SK-N-SH (cell line): ENCODE results near the gene PPP1R1B. TPM values are rescaled to one million over a fixed set of nuclear protein-coding genes. Genes with fewer than 3 reads are reported as not detected.

Experiments used
- CTCF ChIA-PET: fragments of 300-600, 350-600 bp; formaldehyde crosslinking; extraction: SDS; loops from one replicate; lab custom pipeline; 2021; lab: Yijun Ruan, JAX
- POLR2A ChIA-PET: fragments of 350-600 bp; sonication (Branson Sonifier 250); formaldehyde crosslinking; extraction: SDS; loops from one replicate; lab custom pipeline; 2020; ENCODE audit warnings: antibody characterized with exemption, inconsistent platforms; lab: Yijun Ruan, JAX
- DNase-seq: peaks from one replicate; pipeline ENCODE4 v3.0.0; 2012
- H2AFZ ChIP-seq: fragments of 200-600 bp; sonication (generic); 2 replicates; pipeline ENCODE4 v1.8.1; 2016; ENCODE audit warnings: antibody characterized with exemption, mild to moderate bottlenecking, low read depth
- H3F3A ChIP-seq: fragments of 200-600 bp; sonication (generic); replicated peaks from 2 replicates; pipeline ENCODE3; 2016; ENCODE audit warnings: antibody characterized with exemption, mild to moderate bottlenecking; ENCODE audit not compliant: insufficient read depth
- H3K27ac ChIP-seq, 2 experiments: fragments of 200-500 bp in 1 of 2; fragments of 200-600 bp in 1 of 2; sonication (Bioruptor generic) in 1 of 2; sonication (generic), shearing (Covaris generic) in 1 of 2; 2 replicates each; pipeline versions ENCODE4 v1.5.1 to v1.6.1; 2014 to 2016; ENCODE audit warnings: low read depth in 2 of 2, inconsistent platforms in 1 of 2, low read length in 1 of 2, mild to moderate bottlenecking in 1 of 2, mixed read lengths in 1 of 2
- H3K27me3 ChIP-seq: fragments of 200-600 bp; sonication (generic), shearing (Covaris generic); 2 replicates; pipeline ENCODE4 v1.6.1; 2016; ENCODE audit warnings: mixed run types; ENCODE audit not compliant: insufficient read depth
- H3K36me3 ChIP-seq, 2 experiments: fragments of 200-500 bp in 1 of 2; fragments of 200-600 bp in 1 of 2; sonication (Bioruptor generic) in 1 of 2; sonication (generic) in 1 of 2; replicated peaks in 1 of 2; 2 replicates each; pipeline versions ENCODE3 to v1.5.1; 2014 to 2016; ENCODE audit warnings: low read length in 1 of 2, mild to moderate bottlenecking in 1 of 2; ENCODE audit not compliant: insufficient read depth in 2 of 2, control insufficient read depth in 1 of 2
- H3K4me1 ChIP-seq, 2 experiments: fragments of 200-500 bp in 1 of 2; fragments of 200-600 bp in 1 of 2; sonication (Bioruptor generic) in 1 of 2; sonication (generic), shearing (Covaris generic) in 1 of 2; 2 replicates each; pipeline versions ENCODE4 v1.5.1 to v1.6.1; 2014 to 2016; ENCODE audit warnings: low read depth in 1 of 2, low read length in 1 of 2, mixed run types in 1 of 2; ENCODE audit not compliant: insufficient read depth in 2 of 2, control insufficient read depth in 1 of 2
- H3K4me2 ChIP-seq: fragments of 200-600 bp; sonication (generic), shearing (Covaris generic); 2 replicates; pipeline ENCODE4 v1.6.1; 2017; ENCODE audit warnings: mixed run types
- H3K4me3 ChIP-seq, 2 experiments: fragments of 200-500 bp in 1 of 2; fragments of 200-600 bp in 1 of 2; sonication (Bioruptor generic) in 1 of 2; sonication (generic), shearing (Covaris generic) in 1 of 2; 2 replicates each; pipeline versions ENCODE4 v1.5.1 to v1.8.1; 2014 to 2016; ENCODE audit warnings: low read depth in 2 of 2, inconsistent platforms in 1 of 2, low read length in 1 of 2, mild to moderate bottlenecking in 1 of 2, mixed read lengths in 1 of 2, moderate library complexity in 1 of 2
- H3K79me2 ChIP-seq: fragments of 200-600 bp; sonication (generic); 2 replicates; pipeline ENCODE4 v1.8.1; 2017; ENCODE audit warnings: mild to moderate bottlenecking; ENCODE audit not compliant: insufficient read depth
- H3K9ac ChIP-seq: fragments of 200-600 bp; sonication (generic); 2 replicates; pipeline ENCODE4 v1.6.1; 2017; ENCODE audit warnings: mixed run types
- H3K9me2 ChIP-seq: fragments of 200-600 bp; sonication (generic); 2 replicates; pipeline ENCODE4 v1.6.1; 2017; ENCODE audit warnings: mixed run types
- H3K9me3 ChIP-seq: fragments of 200-600 bp; sonication (generic); 2 replicates; pipeline ENCODE4 v1.6.1; 2017; ENCODE audit warnings: mixed run types, mild to moderate bottlenecking, moderate library complexity
- H4K20me1 ChIP-seq: fragments of 200-600 bp; sonication (generic); 2 replicates; pipeline ENCODE4 v1.6.1; 2017; ENCODE audit warnings: mild to moderate bottlenecking, mixed run types; ENCODE audit not compliant: insufficient read depth
- CHD2 ChIP-seq: fragments of 150-350 bp; IDR thresholded peaks from 2 replicates; pipeline ENCODE4 v1.6.1; 2018; ENCODE audit warnings: low read length; ENCODE audit not compliant: partially characterized antibody
- CTCF ChIP-seq: fragments of 200-600 bp; sonication (generic); IDR thresholded peaks from 2 replicates; pipeline ENCODE4 v1.6.1; 2017; ENCODE audit warnings: antibody characterized with exemption, mild to moderate bottlenecking, moderate library complexity
- EP300 ChIP-seq, 2 experiments: IDR thresholded peaks; 2 replicates each; pipeline versions ENCODE4 v1.4.0 to v1.6.1; 2012; ENCODE audit warnings: borderline replicate concordance in 1 of 2, low read depth in 1 of 2, low read length in 1 of 2
- EZH2phosphoT487 ChIP-seq: fragments of 200-600 bp; sonication (generic); IDR thresholded peaks from 2 replicates; pipeline ENCODE4 v1.6.1; 2017; ENCODE audit warnings: low read depth, mixed run types, mild to moderate bottlenecking, antibody characterized with exemption, moderate library complexity, borderline replicate concordance
- FOSL2 ChIP-seq: IDR thresholded peaks from 2 replicates; pipeline ENCODE4 v1.4.0; 2012; ENCODE audit warnings: low read depth, mild to moderate bottlenecking, moderate library complexity, borderline replicate concordance
- FOXJ3 ChIP-seq: sonication (generic); formaldehyde crosslinking; IDR thresholded peaks from 2 replicates; pipeline ENCODE4 v1.5.1; 2020; ENCODE audit warnings: mild to moderate bottlenecking, missing genetic modification reagents
- FOXM1 ChIP-seq: IDR thresholded peaks from 2 replicates; pipeline ENCODE4 v1.4.0; 2012; ENCODE audit warnings: low read depth, mild to moderate bottlenecking
- GABPA ChIP-seq: IDR thresholded peaks from 2 replicates; pipeline ENCODE4 v1.4.0; 2012; ENCODE audit warnings: low read depth, mild to moderate bottlenecking
- IRF3 ChIP-seq: fragments of 150-350 bp; IDR thresholded peaks from 2 replicates; pipeline ENCODE4 v1.6.1; 2016; ENCODE audit warnings: mild to moderate bottlenecking, low read depth, low read length
- JUND ChIP-seq: IDR thresholded peaks from 2 replicates; pipeline ENCODE4 v1.4.0; 2012
- MAX ChIP-seq: IDR thresholded peaks from 2 replicates; pipeline ENCODE4 v1.4.0; 2012; ENCODE audit warnings: low read depth
- NRF1 ChIP-seq: IDR thresholded peaks from 2 replicates; pipeline ENCODE4 v1.6.1; 2012; ENCODE audit warnings: low read depth, mild to moderate bottlenecking, low read length
- RAD21 ChIP-seq: IDR thresholded peaks from 2 replicates; pipeline ENCODE4 v1.6.1; 2012; ENCODE audit warnings: mild to moderate bottlenecking, low read length
- RFX5 ChIP-seq: IDR thresholded peaks from 2 replicates; pipeline ENCODE4 v1.6.1; 2012; ENCODE audit warnings: mild to moderate bottlenecking, improper control_type of control experiment, low read length
- SIN3A ChIP-seq: IDR thresholded peaks from 2 replicates; pipeline ENCODE4 v1.6.1; 2012; ENCODE audit warnings: low read depth, mild to moderate bottlenecking, low read length, moderate library complexity, borderline replicate concordance
- SMC3 ChIP-seq: IDR thresholded peaks from 2 replicates; pipeline ENCODE4 v1.6.1; 2012; ENCODE audit warnings: low read depth, low read length, improper control_type of control experiment
- TAF1 ChIP-seq: IDR thresholded peaks from 2 replicates; pipeline ENCODE4 v1.6.1; 2012; ENCODE audit warnings: low read depth, mild to moderate bottlenecking, low read length, moderate library complexity, borderline replicate concordance
- TEAD4 ChIP-seq: IDR thresholded peaks from 2 replicates; pipeline ENCODE4 v1.4.0; 2012; ENCODE audit warnings: mild to moderate bottlenecking, borderline replicate concordance; ENCODE audit not compliant: insufficient read depth
- USF1 ChIP-seq: IDR thresholded peaks from 2 replicates; pipeline ENCODE4 v1.4.0; 2012; ENCODE audit warnings: low read depth, borderline replicate concordance
- YY1 ChIP-seq: IDR thresholded peaks from 2 replicates; pipeline ENCODE4 v1.4.0; 2012; ENCODE audit warnings: low read depth, mild to moderate bottlenecking
- WGBS: methylation state at CpG from one replicate; pipeline ENCODE4 v1.1.6; 2017; ENCODE audit warnings: low lambda C conversion rate; 5-methylcytosine and 5-hydroxymethylcytosine counted together
- polyA plus RNA-seq, 3 experiments: library from polyadenylated mRNA; depleted of rRNA; stranded (reverse); fragments of >200 nt; gene quantifications; 2 replicates each; pipeline ENCODE4 v1.2.3, GENCODE V29; 2012

The PPP1R1B gene
- polyA plus RNA-seq, 1 of the 3 experiments (the other 2 are of a cell fraction): 0.07 TPM

GRCh38 chr17:39622380-39623006 is 4.3 kb upstream of the PPP1R1B start:
- Histone ChIP-seq H3K36me3 (no peaks in the 10 kb centered on the region), H3F3A (peaks cover 3% of the 10 kb centered on the region), H3K27ac (no peak overlapping the region), H3K4me1 (peaks cover 0 to 14% of the 10 kb centered on the region in 2 experiments; a peak in 1 of 4 replicates), H3K9ac (no peak overlapping the region), H2AFZ (no peak overlapping the region), H3K9me3 (no peaks in the 10 kb centered on the region), H3K79me2 (no peaks in the 10 kb centered on the region), H3K27me3 (peaks cover 13% of the 10 kb centered on the region), H3K9me2 (no peaks in the 10 kb centered on the region), H3K4me3 (peak overlapping the region in 1 of 2 experiments; percentile 51; a peak in 2 of 4 replicates), H4K20me1 (0 out of 2 replicates have a peak, but pooled peaks cover 4% of the 10 kb centered on the region), H3K4me2 (peak overlapping the region; percentile 66; the same call in 1 of the 2 replicates)
- no peak for DNase-seq
- no peak for TF ChIP-seq EZH2phosphoT487
- no peak for TF ChIP-seq IRF3
- no peak for TF ChIP-seq EP300 (IDR thresholded peaks at IDR 0.05; ENCODE audit: borderline replicate concordance in 1 of 2, low read depth in 1 of 2, low read length in 1 of 2)
- no peak for TF ChIP-seq JUND
- TF ChIP-seq FOXM1: no peak
- no peak for TF ChIP-seq MAX
- no peak for TF ChIP-seq FOXJ3 (CRISPR knock-in tag)
- no peak for TF ChIP-seq TEAD4
- TF ChIP-seq CHD2: no peak
- no peak for TF ChIP-seq FOSL2
- TF ChIP-seq TAF1: no peak
- TF ChIP-seq SIN3A: no peak
- no peak for TF ChIP-seq GABPA
- POLR2A ChIA-PET: no interaction called here
- WGBS: 58% methylated on average over 16 of the region's 16 CpGs
- CTCF ChIA-PET: interaction anchor here (0.6 to 14.5 kb wide), 52 partner anchors 7 to 469 kb away, joined by 3 to 483 read pairs (median 6); partner anchors contain the start of genes CDK12, MIEN1, NEUROD2 and PNMT

GRCh38 chr17:39623356-39623950 is 3.3 kb upstream of the PPP1R1B start:
- no peaks in the 10 kb centered on the region for H3K79me2 ChIP-seq
- H2AFZ ChIP-seq: no peak overlapping the region
- H3K9me2 ChIP-seq: no peaks in the 10 kb centered on the region
- H3K9ac ChIP-seq: no peak overlapping the region
- peaks cover 3% of the 10 kb centered on the region for H3F3A ChIP-seq
- H3K4me2 ChIP-seq: no peak overlapping the region
- POLR2A ChIA-PET: no interaction called here
- WGBS: 3% methylated on average over 13 of the region's 16 CpGs
- no peaks in the 10 kb centered on the region for H3K9me3 ChIP-seq
- H3K4me3 ChIP-seq: no peak overlapping the region; a peak in 1 of 4 replicates
- 0 out of 2 replicates have a peak, but pooled peaks cover 4% of the 10 kb centered on the region for H4K20me1 ChIP-seq
- no peak overlapping the region for H3K27ac ChIP-seq
- H3K36me3 ChIP-seq: no peaks in the 10 kb centered on the region
- peaks cover 0 to 12% of the 10 kb centered on the region in 2 experiments; a peak in 1 of 4 replicates for H3K4me1 ChIP-seq
- CTCF ChIA-PET: interaction anchor here (0.6 to 14.5 kb wide), 46 partner anchors 8 to 708 kb away, joined by 3 to 483 read pairs (median 6); partner anchors contain the start of genes CDK12, MIEN1, NEUROD2 and PGAP3
- peaks cover 20% of the 10 kb centered on the region for H3K27me3 ChIP-seq
- DNase-seq: peak; percentile 89
- TF ChIP-seq RAD21: peak; percentile 87
- TF ChIP-seq RFX5: no peak
- peak; percentile 76 for TF ChIP-seq SMC3
- no peak for TF ChIP-seq TEAD4
- TF ChIP-seq MAX: 0 out of 2 replicates have a peak, but pooled peaks have one; percentile 31
- TF ChIP-seq GABPA: no peak
- no peak for TF ChIP-seq NRF1
- TF ChIP-seq JUND: no peak
- no peak for TF ChIP-seq USF1
- TF ChIP-seq CTCF: peak; percentile 85
- peak; percentile 56 for TF ChIP-seq CHD2
- no peak for TF ChIP-seq YY1
